ENCODE measurements around the gene JMJD7.

JMJD7 gene

GRCh38 chr15:41878355-41878699, 50.4 kb downstream of the JMJD7 start:
- H3K27ac ChIP-seq (ENCODE audit: low read depth, low read length), result no peak overlapping the region
- H3K79me2 ChIP-seq (ENCODE audit: control insufficient read depth, low read length), result no peaks in the 10 kb centered on the region
- H3K4me1 ChIP-seq (ENCODE audit: control insufficient read depth, low read length), result peaks cover 26% of the 10 kb centered on the region
- H3F3A ChIP-seq (ENCODE audit: control insufficient read depth, insufficient read depth), result 0 out of 2 replicates have a peak, but pooled peaks cover 2% of the 10 kb centered on the region
- no peaks in the 10 kb centered on the region for H3K9me2 ChIP-seq (replicated peaks; ENCODE audit: control insufficient read depth, low read length)
- H3K9me3 ChIP-seq (ENCODE audit: control insufficient read depth, insufficient read depth, low read length), result no peaks in the 10 kb centered on the region
- H3K4me3 ChIP-seq (ENCODE audit: low read length), result no peak overlapping the region
- H3K36me3 ChIP-seq (ENCODE audit: control insufficient read depth, low read length), result no peaks in the 10 kb centered on the region
- H3K4me2 ChIP-seq (ENCODE audit: low read length), result no peak overlapping the region
- no peaks in the 10 kb centered on the region for H3K27me3 ChIP-seq (ENCODE audit: control insufficient read depth, low read length)
- H4K20me1 ChIP-seq (ENCODE audit: control insufficient read depth, insufficient read depth, low read depth, low read length), result no peaks in the 10 kb centered on the region
- TF ChIP-seq EZH2phosphoT487 (IDR thresholded peaks at IDR 0.05; ENCODE audit: borderline replicate concordance, low read length) (no peak), CTCF (IDR thresholded peaks at IDR 0.05; ENCODE audit: low read depth, low read length, poor library complexity, severe bottlenecking) (no peak)

- TF ChIP-seq CTCF (IDR thresholded peaks at IDR 0.05; ENCODE audit: low read depth, low read length, poor library complexity, severe bottlenecking) (no peak), EZH2phosphoT487 (IDR thresholded peaks at IDR 0.05; ENCODE audit: borderline replicate concordance, low read length) (no peak)
- Histone ChIP-seq H3K36me3 (ENCODE audit: control insufficient read depth, low read length) (no peaks in the 10 kb centered on the region), H3F3A (ENCODE audit: control insufficient read depth, insufficient read depth) (0 out of 2 replicates have a peak, but pooled peaks cover 2% of the 10 kb centered on the region), H3K4me3 (ENCODE audit: low read length) (no peak overlapping the region), H3K9me3 (ENCODE audit: control insufficient read depth, insufficient read depth, low read length) (no peaks in the 10 kb centered on the region), H3K4me2 (ENCODE audit: low read length) (no peak overlapping the region), H3K27me3 (ENCODE audit: control insufficient read depth, low read length) (no peaks in the 10 kb centered on the region), H4K20me1 (ENCODE audit: control insufficient read depth, insufficient read depth, low read depth, low read length) (no peaks in the 10 kb centered on the region), H3K27ac (ENCODE audit: low read depth, low read length) (no peak overlapping the region), H3K4me1 (ENCODE audit: control insufficient read depth, low read length) (peaks cover 29% of the 10 kb centered on the region), H3K9me2 (replicated peaks; ENCODE audit: control insufficient read depth, low read length) (no peaks in the 10 kb centered on the region), H3K79me2 (ENCODE audit: control insufficient read depth, low read length) (no peaks in the 10 kb centered on the region)
Measured at GRCh38 chr15:41879321-41879845, 51.5 kb downstream of the JMJD7 start.

GRCh38 chr15:41880156-41880877, 52.4 kb downstream of the JMJD7 start:
- 0 out of 2 replicates have a peak, but pooled peaks cover 2% of the 10 kb centered on the region for H3F3A ChIP-seq (ENCODE audit: control insufficient read depth, insufficient read depth)
- H3K27ac ChIP-seq (ENCODE audit: low read depth, low read length), result no peak overlapping the region
- no peaks in the 10 kb centered on the region for H3K9me3 ChIP-seq (ENCODE audit: control insufficient read depth, insufficient read depth, low read length)
- no peak overlapping the region for H3K4me2 ChIP-seq (ENCODE audit: low read length)
- H4K20me1 ChIP-seq (ENCODE audit: control insufficient read depth, insufficient read depth, low read depth, low read length), result no peaks in the 10 kb centered on the region
- H3K36me3 ChIP-seq (ENCODE audit: control insufficient read depth, low read length), result no peaks in the 10 kb centered on the region
- H3K27me3 ChIP-seq (ENCODE audit: control insufficient read depth, low read length), result no peaks in the 10 kb centered on the region
- H3K9me2 ChIP-seq (replicated peaks; ENCODE audit: control insufficient read depth, low read length), result no peaks in the 10 kb centered on the region
- no peaks in the 10 kb centered on the region for H3K79me2 ChIP-seq (ENCODE audit: control insufficient read depth, low read length)
- H3K4me1 ChIP-seq (ENCODE audit: control insufficient read depth, low read length), result peaks cover 27% of the 10 kb centered on the region
- no peak for TF ChIP-seq EZH2phosphoT487 (IDR thresholded peaks at IDR 0.05; ENCODE audit: borderline replicate concordance, low read length)
- TF ChIP-seq CTCF (IDR thresholded peaks at IDR 0.05; ENCODE audit: low read depth, low read length, poor library complexity, severe bottlenecking), result no peak
- no peak overlapping the region for H3K4me3 ChIP-seq (ENCODE audit: low read length)

All from DOHH2 (cell line).